Right atrium auricular region (tissue), 2 donors: ENCODE data around the gene ARHGAP23. TPM values are rescaled to one million over a fixed set of nuclear protein-coding genes. Genes with fewer than 3 reads are reported as not detected.

Experiments used
- DNase-seq: peaks from one replicate; pipeline ENCODE4 v3.0.0-alpha.2; 2019; ENCODE audit warnings: low spot score
- H3K27ac ChIP-seq, 2 donors: fragments of 200-600 bp; sonication (generic); 1 replicate in 1 of 2; 2 replicates in 1 of 2; pipeline ENCODE4 v1.5.1; 2016 to 2019
- H3K27me3 ChIP-seq, 2 donors: fragments of 200-600 bp; sonication (generic); one replicate each; pipeline versions ENCODE4 v1.5.1 to v1.6.0; 2017 to 2019
- H3K36me3 ChIP-seq: fragments of 200-600 bp; sonication (generic); one replicate; pipeline ENCODE4 v1.5.1; 2016
- H3K4me1 ChIP-seq, 2 donors: fragments of 200-600 bp; sonication (generic); one replicate each; pipeline versions ENCODE4 v1.5.1 to v1.6.0; 2017 to 2019
- H3K4me3 ChIP-seq, 2 donors: fragments of 200-600 bp; sonication (generic); 1 replicate in 1 of 2; 2 replicates in 1 of 2; pipeline ENCODE4 v1.5.1; 2017 to 2019; ENCODE audit warnings: mild to moderate bottlenecking in 1 of 2, moderate library complexity in 1 of 2
- H3K9me3 ChIP-seq, 2 donors: fragments of 200-600 bp; sonication (generic); one replicate each; pipeline ENCODE4 v1.5.1; 2019
- total RNA-seq, 2 donors: library from RNA; depleted of rRNA; stranded (reverse); fragments of >200 nt; gene quantifications; one replicate each; pipeline ENCODE4 v1.1.0, GENCODE V29; 2016
- TF ChIP-seq, protein P1 (sequence below), 2 donors: fragments of 200-600 bp; sonication (generic); IDR thresholded peaks; one replicate each; pipeline ENCODE4 v1.5.1; 2019; ENCODE audit warnings: antibody characterized with exemption in 2 of 2

ARHGAP23 gene, protein sequence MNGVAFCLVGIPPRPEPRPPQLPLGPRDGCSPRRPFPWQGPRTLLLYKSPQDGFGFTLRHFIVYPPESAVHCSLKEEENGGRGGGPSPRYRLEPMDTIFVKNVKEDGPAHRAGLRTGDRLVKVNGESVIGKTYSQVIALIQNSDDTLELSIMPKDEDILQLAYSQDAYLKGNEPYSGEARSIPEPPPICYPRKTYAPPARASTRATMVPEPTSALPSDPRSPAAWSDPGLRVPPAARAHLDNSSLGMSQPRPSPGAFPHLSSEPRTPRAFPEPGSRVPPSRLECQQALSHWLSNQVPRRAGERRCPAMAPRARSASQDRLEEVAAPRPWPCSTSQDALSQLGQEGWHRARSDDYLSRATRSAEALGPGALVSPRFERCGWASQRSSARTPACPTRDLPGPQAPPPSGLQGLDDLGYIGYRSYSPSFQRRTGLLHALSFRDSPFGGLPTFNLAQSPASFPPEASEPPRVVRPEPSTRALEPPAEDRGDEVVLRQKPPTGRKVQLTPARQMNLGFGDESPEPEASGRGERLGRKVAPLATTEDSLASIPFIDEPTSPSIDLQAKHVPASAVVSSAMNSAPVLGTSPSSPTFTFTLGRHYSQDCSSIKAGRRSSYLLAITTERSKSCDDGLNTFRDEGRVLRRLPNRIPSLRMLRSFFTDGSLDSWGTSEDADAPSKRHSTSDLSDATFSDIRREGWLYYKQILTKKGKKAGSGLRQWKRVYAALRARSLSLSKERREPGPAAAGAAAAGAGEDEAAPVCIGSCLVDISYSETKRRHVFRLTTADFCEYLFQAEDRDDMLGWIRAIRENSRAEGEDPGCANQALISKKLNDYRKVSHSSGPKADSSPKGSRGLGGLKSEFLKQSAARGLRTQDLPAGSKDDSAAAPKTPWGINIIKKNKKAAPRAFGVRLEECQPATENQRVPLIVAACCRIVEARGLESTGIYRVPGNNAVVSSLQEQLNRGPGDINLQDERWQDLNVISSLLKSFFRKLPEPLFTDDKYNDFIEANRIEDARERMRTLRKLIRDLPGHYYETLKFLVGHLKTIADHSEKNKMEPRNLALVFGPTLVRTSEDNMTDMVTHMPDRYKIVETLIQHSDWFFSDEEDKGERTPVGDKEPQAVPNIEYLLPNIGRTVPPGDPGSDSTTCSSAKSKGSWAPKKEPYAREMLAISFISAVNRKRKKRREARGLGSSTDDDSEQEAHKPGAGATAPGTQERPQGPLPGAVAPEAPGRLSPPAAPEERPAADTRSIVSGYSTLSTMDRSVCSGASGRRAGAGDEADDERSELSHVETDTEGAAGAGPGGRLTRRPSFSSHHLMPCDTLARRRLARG (N-terminal part only)
- total RNA-seq, result 10 to 100 TPM; 59.9 to 95.6 TPM

DNA sequence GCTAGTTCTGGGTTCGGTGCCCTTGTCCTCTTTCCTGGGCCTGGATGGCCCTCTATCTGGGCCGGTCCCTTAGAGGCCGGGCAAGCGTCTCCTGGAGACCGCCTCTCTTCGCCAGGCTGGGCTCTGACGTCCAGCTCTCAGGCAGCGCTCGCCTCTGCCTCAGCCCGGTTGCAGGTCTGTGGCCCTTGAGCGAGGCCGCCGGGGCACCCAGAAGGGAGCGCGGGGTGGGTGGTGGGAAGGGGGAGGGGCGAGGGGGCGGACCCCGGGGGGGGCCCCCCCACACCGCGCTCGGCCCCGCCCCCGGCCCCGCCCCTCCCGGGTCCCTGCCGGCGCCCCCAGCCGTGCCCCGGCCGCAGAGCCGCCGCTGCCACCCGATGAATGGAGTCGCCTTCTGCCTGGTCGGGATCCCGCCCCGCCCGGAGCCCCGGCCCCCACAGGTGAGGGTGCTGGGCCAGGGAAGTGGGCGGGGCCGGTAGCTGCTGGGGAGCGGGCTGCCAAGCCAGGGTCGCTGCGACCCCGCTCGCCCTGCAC, at the start of gene ARHGAP23:
Gene ARHGAP23 (plus strand): TSS at position 353 of the 531 bp plus-strand sequence. CDS start 22 bp downstream, at position 375.
- peak within 1 kb of the TSS; percentile 97 to 98 for H3K27ac ChIP-seq
- TF ChIP-seq, protein P1, sequence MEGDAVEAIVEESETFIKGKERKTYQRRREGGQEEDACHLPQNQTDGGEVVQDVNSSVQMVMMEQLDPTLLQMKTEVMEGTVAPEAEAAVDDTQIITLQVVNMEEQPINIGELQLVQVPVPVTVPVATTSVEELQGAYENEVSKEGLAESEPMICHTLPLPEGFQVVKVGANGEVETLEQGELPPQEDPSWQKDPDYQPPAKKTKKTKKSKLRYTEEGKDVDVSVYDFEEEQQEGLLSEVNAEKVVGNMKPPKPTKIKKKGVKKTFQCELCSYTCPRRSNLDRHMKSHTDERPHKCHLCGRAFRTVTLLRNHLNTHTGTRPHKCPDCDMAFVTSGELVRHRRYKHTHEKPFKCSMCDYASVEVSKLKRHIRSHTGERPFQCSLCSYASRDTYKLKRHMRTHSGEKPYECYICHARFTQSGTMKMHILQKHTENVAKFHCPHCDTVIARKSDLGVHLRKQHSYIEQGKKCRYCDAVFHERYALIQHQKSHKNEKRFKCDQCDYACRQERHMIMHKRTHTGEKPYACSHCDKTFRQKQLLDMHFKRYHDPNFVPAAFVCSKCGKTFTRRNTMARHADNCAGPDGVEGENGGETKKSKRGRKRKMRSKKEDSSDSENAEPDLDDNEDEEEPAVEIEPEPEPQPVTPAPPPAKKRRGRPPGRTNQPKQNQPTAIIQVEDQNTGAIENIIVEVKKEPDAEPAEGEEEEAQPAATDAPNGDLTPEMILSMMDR (IDR thresholded peaks at IDR 0.05), result no peak
- H3K36me3 ChIP-seq, result no peaks in the 10 kb centered on the region
- no peak for DNase-seq
- H3K4me1 ChIP-seq, result peaks cover 0 to 73% of the 10 kb centered on the region in 2 donors
- H3K4me3 ChIP-seq, result peak within 1 kb of the TSS; percentile 76 to 98
- no peaks in the 10 kb centered on the region for H3K9me3 ChIP-seq
- no peaks in the 10 kb centered on the region for H3K27me3 ChIP-seq

DNA sequence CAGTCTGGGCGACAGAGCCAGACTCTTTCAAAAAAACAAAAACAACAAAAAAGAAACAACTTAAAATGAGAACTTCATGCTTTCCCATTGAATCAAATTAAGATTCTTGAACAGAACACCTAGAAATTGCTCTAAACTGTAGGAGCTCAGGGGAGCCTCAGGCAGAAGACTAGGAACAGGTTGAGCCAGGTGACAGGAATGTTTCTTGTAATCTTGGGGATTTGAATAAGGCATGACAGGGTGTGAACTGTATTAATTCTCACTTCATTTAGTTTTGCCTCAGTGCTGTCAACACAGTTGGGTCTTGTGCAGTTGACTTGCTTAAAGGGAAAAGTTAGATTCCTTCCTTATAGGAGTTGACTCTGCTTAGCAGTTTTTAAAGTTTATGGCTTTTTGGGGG, 48.8 kb upstream of the ARHGAP23 start:
- Histone ChIP-seq H3K36me3 (peaks cover 25% of the 10 kb centered on the region), H3K9me3 (no peaks in the 10 kb centered on the region), H3K4me3 (no peak overlapping the region), H3K27ac (no peak overlapping the region), H3K27me3 (no peaks in the 10 kb centered on the region), H3K4me1 (no peaks in the 10 kb centered on the region)
- TF ChIP-seq, protein P1 (IDR thresholded peaks at IDR 0.05), result no peak
- no peak for DNase-seq

DNA sequence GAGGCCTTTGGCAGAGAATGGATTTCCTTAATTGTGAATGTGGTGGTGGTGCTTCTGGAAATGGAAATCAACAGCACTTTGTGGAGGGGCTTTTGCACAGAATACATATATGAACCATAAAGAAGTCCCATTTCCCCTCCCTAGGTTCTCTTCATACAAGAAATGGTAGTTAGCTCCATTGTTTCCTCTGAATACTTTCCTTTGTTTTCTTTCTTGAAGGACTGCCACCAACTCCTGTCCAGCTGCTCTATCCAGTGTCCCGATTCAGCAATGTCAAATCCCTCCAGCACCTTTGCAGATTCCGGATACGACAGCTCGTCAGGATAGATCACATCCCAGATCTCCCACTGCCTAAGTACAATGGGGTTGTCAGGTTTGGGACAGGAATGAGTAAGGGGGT, 33.2 kb upstream of the ARHGAP23 start:
- H3K4me1 ChIP-seq, result no peaks in the 10 kb centered on the region
- no peak overlapping the region for H3K27ac ChIP-seq
- no peak overlapping the region for H3K4me3 ChIP-seq
- no peaks in the 10 kb centered on the region for H3K9me3 ChIP-seq
- H3K36me3 ChIP-seq, result peaks cover 30% of the 10 kb centered on the region
- H3K27me3 ChIP-seq, result no peaks in the 10 kb centered on the region
- DNase-seq, result no peak
- TF ChIP-seq, protein P1 (IDR thresholded peaks at IDR 0.05), result no peak

DNA sequence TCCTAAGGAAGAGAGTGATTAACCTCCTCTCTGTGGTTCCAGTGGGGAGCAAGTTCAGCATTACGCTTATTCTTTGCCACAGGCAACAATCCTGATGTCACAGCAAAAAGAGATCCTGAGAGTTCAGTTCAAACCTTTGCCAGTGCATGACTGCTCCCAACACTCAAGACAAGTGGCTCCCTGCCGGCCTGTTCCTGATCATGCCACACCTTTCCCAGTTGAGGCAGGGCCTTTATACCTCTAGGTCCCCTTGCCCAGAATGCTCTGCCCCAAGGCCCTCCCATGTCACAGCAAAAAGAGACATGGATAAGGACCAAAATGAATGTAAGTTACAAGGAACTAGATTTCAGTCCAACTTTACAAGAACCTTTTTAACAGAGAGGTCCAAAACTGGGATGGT, 31.0 kb upstream of the ARHGAP23 start:
- no peak overlapping the region for H3K27ac ChIP-seq
- no peaks in the 10 kb centered on the region for H3K4me1 ChIP-seq
- no peak for DNase-seq
- H3K27me3 ChIP-seq, result no peaks in the 10 kb centered on the region
- peaks cover 41% of the 10 kb centered on the region for H3K36me3 ChIP-seq
- TF ChIP-seq, protein P1 (IDR thresholded peaks at IDR 0.05), result no peak
- H3K9me3 ChIP-seq, result no peaks in the 10 kb centered on the region
- no peak overlapping the region for H3K4me3 ChIP-seq

DNA sequence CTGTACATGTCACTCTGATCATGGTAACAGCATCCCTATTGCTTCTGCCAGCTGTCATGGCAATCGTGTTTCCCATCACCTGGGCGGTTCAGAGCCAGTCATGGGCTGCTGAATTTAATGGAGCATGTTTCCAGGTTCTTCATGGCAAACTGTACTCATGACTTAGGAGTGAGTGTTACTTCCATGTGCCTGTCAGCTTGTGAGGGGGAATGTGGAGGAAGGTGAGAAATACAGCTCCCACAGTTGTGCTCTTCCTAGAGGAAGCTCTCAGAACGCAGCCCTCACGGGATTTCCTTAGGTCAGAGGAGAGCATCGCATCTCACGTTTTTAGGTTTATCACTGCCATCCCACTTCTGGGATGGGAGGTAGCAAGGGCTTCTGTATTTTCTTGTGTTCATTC, 28.0 kb upstream of the ARHGAP23 start:
- DNase-seq, result no peak
- H3K27me3 ChIP-seq, result no peaks in the 10 kb centered on the region
- no peaks in the 10 kb centered on the region for H3K4me1 ChIP-seq
- peaks cover 38% of the 10 kb centered on the region for H3K36me3 ChIP-seq
- no peaks in the 10 kb centered on the region for H3K9me3 ChIP-seq
- no peak overlapping the region for H3K4me3 ChIP-seq
- no peak overlapping the region for H3K27ac ChIP-seq
- TF ChIP-seq, protein P1 (IDR thresholded peaks at IDR 0.05), result no peak
